Activated CD4-positive, alpha-beta T cell treated with anti-CD3 and anti-CD28 coated beads for 4 hours (primary cell): ENCODE measurements around the gene ZCCHC14.
"Not testable (repeated sequence)": the region's sequence is repeated elsewhere in the genome, so short reads cannot be mapped to it uniquely, and the experiment has no call there.

Experiments used
- DNase-seq, 2 donors: peaks; one replicate each; pipeline ENCODE4 v3.0.0-alpha.2; 2020

ZCCHC14 gene

GRCh38 chr16:87375426-87376135, 117.2 kb downstream of the ZCCHC14 start:
- DNase-seq = no peak

- DNase-seq = no peak
These were observed 118.5 kb downstream of the ZCCHC14 start for GRCh38 chr16:87374313-87374712.

- no peak for DNase-seq
These were observed 120.5 kb downstream of the ZCCHC14 start for GRCh38 chr16:87372305-87372704.

GRCh38 chr16:87371261-87371866, 121.5 kb downstream of the ZCCHC14 start:
- no peak for DNase-seq

GRCh38 chr16:87369796-87370719, 122.8 kb downstream of the ZCCHC14 start:
- no peak for DNase-seq

GRCh38 chr16:87369117-87369765, 123.6 kb downstream of the ZCCHC14 start:
- no peak for DNase-seq

GRCh38 chr16:87368029-87368770, 124.6 kb downstream of the ZCCHC14 start:
- DNase-seq = no peak

GRCh38 chr16:87367529-87367928, 125.3 kb downstream of the ZCCHC14 start:
- no peak for DNase-seq

- no peak for DNase-seq
These were observed 125.9 kb downstream of the ZCCHC14 start for GRCh38 chr16:87366930-87367329.

GRCh38 chr16:87366288-87366687, 126.5 kb downstream of the ZCCHC14 start:
- no peak for DNase-seq

GRCh38 chr16:87365021-87365713, 127.7 kb downstream of the ZCCHC14 start:
- DNase-seq = no peak

- no peak for DNase-seq
These were observed 128.9 kb downstream of the ZCCHC14 start for GRCh38 chr16:87363771-87364455.

GRCh38 chr16:87362828-87363559, 129.8 kb downstream of the ZCCHC14 start:
- DNase-seq = not testable (repeated sequence)

- no peak for DNase-seq
These were observed 130.8 kb downstream of the ZCCHC14 start for GRCh38 chr16:87361916-87362619.

GRCh38 chr16:87360862-87361610, 131.8 kb downstream of the ZCCHC14 start:
- DNase-seq = no peak

- DNase-seq = no peak
These were observed 133.7 kb downstream of the ZCCHC14 start for GRCh38 chr16:87359121-87359520.

GRCh38 chr16:87358696-87359095, 134.1 kb downstream of the ZCCHC14 start:
- DNase-seq = no peak

GRCh38 chr16:87358250-87358649, 134.6 kb downstream of the ZCCHC14 start:
- DNase-seq = no peak

- DNase-seq = no peak
These were observed 136.4 kb downstream of the ZCCHC14 start for GRCh38 chr16:87356491-87356853.
